Breast epithelium (tissue), 3 donors: ENCODE data around the gene OPRPN.

Source experiments
- POLR2A ChIP-seq: fragments of 450-650 bp; IDR thresholded peaks from one replicate; pipeline ENCODE4 v1.6.1; 2016; ENCODE audit warnings: antibody characterized with exemption, mild to moderate bottlenecking, moderate library complexity
- TF ChIP-seq, protein P1 (sequence below), 3 donors: fragments of 450-650 bp; IDR thresholded peaks; one replicate each; pipeline ENCODE4 v1.5.1; 2016 to 2017; ENCODE audit warnings: antibody characterized with exemption in 3 of 3, mild to moderate bottlenecking in 3 of 3, moderate library complexity in 3 of 3

DNA sequence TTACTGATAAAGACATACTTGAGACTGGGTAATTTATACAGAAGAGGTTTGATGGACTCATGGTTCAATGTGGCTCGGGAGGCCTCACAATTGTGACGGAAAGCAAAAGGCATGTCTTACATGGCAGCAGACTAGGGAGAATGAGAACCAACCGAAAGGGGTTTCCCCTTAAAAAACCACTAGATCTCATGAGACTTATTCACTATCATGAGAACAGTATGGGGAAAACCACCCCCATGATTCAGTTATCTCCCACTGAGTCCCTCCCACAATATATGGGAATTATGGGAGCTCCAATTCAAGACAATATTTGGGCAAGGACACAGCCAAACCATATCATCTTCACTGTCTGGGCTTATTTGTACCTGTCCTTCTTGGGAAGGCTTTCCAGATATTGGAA, 51.5 kb downstream of the OPRPN start:
- TF ChIP-seq, protein P1, sequence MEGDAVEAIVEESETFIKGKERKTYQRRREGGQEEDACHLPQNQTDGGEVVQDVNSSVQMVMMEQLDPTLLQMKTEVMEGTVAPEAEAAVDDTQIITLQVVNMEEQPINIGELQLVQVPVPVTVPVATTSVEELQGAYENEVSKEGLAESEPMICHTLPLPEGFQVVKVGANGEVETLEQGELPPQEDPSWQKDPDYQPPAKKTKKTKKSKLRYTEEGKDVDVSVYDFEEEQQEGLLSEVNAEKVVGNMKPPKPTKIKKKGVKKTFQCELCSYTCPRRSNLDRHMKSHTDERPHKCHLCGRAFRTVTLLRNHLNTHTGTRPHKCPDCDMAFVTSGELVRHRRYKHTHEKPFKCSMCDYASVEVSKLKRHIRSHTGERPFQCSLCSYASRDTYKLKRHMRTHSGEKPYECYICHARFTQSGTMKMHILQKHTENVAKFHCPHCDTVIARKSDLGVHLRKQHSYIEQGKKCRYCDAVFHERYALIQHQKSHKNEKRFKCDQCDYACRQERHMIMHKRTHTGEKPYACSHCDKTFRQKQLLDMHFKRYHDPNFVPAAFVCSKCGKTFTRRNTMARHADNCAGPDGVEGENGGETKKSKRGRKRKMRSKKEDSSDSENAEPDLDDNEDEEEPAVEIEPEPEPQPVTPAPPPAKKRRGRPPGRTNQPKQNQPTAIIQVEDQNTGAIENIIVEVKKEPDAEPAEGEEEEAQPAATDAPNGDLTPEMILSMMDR (IDR thresholded peaks at IDR 0.05), result no peak
- TF ChIP-seq POLR2A, result no peak
